ENCODE measurements around the gene R3HDM2.

The R3HDM2 gene

GRCh38 chr12:57470970-57471656 is 40.3 kb upstream of the R3HDM2 start:
- Histone ChIP-seq H3K36me3 (ENCODE audit: insufficient read depth, insufficient read length, low read length) (peaks cover 13% of the 10 kb centered on the region), H3K4me1 (ENCODE audit: insufficient read depth, insufficient read length) (peaks cover 2% of the 10 kb centered on the region), H3K9ac (ENCODE audit: insufficient read length, low read depth) (no peak overlapping the region), H3K27me3 (ENCODE audit: insufficient read depth, insufficient read length) (peaks cover 38% of the 10 kb centered on the region), H3K9me3 (ENCODE audit: insufficient read depth, low read length) (no peaks in the 10 kb centered on the region), H3K4me3 (ENCODE audit: insufficient read length, low read depth) (no peak overlapping the region)
- DNase-seq (ENCODE audit: low read depth, low spot score): no peak
- TF ChIP-seq YY1 (IDR thresholded peaks at IDR 0.05; ENCODE audit: insufficient read depth, insufficient read length) (no peak), SUZ12 (IDR thresholded peaks at IDR 0.05; ENCODE audit: extremely low read depth, insufficient read depth, insufficient read length) (no peak), ZNF274 (IDR thresholded peaks at IDR 0.05; ENCODE audit: low read depth, low read length) (no peak)

- H3K9me3 ChIP-seq (ENCODE audit: insufficient read depth, low read length): no peaks in the 10 kb centered on the region
- peaks cover 31% of the 10 kb centered on the region for H3K27me3 ChIP-seq (ENCODE audit: insufficient read depth, insufficient read length)
- no peak for DNase-seq (ENCODE audit: low read depth, low spot score)
- no peak for TF ChIP-seq ZNF274 (IDR thresholded peaks at IDR 0.05; ENCODE audit: low read depth, low read length)
- TF ChIP-seq SUZ12 (IDR thresholded peaks at IDR 0.05; ENCODE audit: extremely low read depth, insufficient read depth, insufficient read length): no peak
- TF ChIP-seq YY1 (IDR thresholded peaks at IDR 0.05; ENCODE audit: insufficient read depth, insufficient read length): no peak
- H3K9ac ChIP-seq (ENCODE audit: insufficient read length, low read depth): no peak overlapping the region
- H3K4me3 ChIP-seq (ENCODE audit: insufficient read length, low read depth): no peak overlapping the region
- H3K4me1 ChIP-seq (ENCODE audit: insufficient read depth, insufficient read length): no peaks in the 10 kb centered on the region
- peaks cover 20% of the 10 kb centered on the region for H3K36me3 ChIP-seq (ENCODE audit: insufficient read depth, insufficient read length, low read length)
Measured at GRCh38 chr12:57470286-57470969, 39.6 kb upstream of the R3HDM2 start.

GRCh38 chr12:57469296-57470164 is 38.7 kb upstream of the R3HDM2 start:
- DNase-seq (ENCODE audit: low read depth, low spot score): no peak
- Histone ChIP-seq H3K36me3 (ENCODE audit: insufficient read depth, insufficient read length, low read length) (peaks cover 24% of the 10 kb centered on the region), H3K4me1 (ENCODE audit: insufficient read depth, insufficient read length) (no peaks in the 10 kb centered on the region), H3K4me3 (ENCODE audit: insufficient read length, low read depth) (no peak overlapping the region), H3K9ac (ENCODE audit: insufficient read length, low read depth) (no peak overlapping the region), H3K9me3 (ENCODE audit: insufficient read depth, low read length) (no peaks in the 10 kb centered on the region), H3K27me3 (ENCODE audit: insufficient read depth, insufficient read length) (peaks cover 22% of the 10 kb centered on the region)
- TF ChIP-seq ZNF274 (IDR thresholded peaks at IDR 0.05; ENCODE audit: low read depth, low read length) (no peak), YY1 (IDR thresholded peaks at IDR 0.05; ENCODE audit: insufficient read depth, insufficient read length) (no peak), SUZ12 (IDR thresholded peaks at IDR 0.05; ENCODE audit: extremely low read depth, insufficient read depth, insufficient read length) (no peak)

GRCh38 chr12:57467915-57468314 is 37.1 kb upstream of the R3HDM2 start:
- no peak overlapping the region for H3K4me3 ChIP-seq (ENCODE audit: insufficient read length, low read depth)
- no peak overlapping the region for H3K9ac ChIP-seq (ENCODE audit: insufficient read length, low read depth)
- TF ChIP-seq YY1 (IDR thresholded peaks at IDR 0.05; ENCODE audit: insufficient read depth, insufficient read length) (no peak), SUZ12 (IDR thresholded peaks at IDR 0.05; ENCODE audit: extremely low read depth, insufficient read depth, insufficient read length) (no peak), ZNF274 (IDR thresholded peaks at IDR 0.05; ENCODE audit: low read depth, low read length) (no peak)
- H3K4me1 ChIP-seq (ENCODE audit: insufficient read depth, insufficient read length): peaks cover 4% of the 10 kb centered on the region
- H3K27me3 ChIP-seq (ENCODE audit: insufficient read depth, insufficient read length): peaks cover 8% of the 10 kb centered on the region
- no peaks in the 10 kb centered on the region for H3K9me3 ChIP-seq (ENCODE audit: insufficient read depth, low read length)
- no peak for DNase-seq (ENCODE audit: low read depth, low spot score)
- peaks cover 24% of the 10 kb centered on the region for H3K36me3 ChIP-seq (ENCODE audit: insufficient read depth, insufficient read length, low read length)

- Histone ChIP-seq H3K9ac (ENCODE audit: insufficient read length, low read depth) (no peak overlapping the region), H3K27me3 (ENCODE audit: insufficient read depth, insufficient read length) (peaks cover 2% of the 10 kb centered on the region), H3K4me1 (ENCODE audit: insufficient read depth, insufficient read length) (peaks cover 5% of the 10 kb centered on the region), H3K4me3 (ENCODE audit: insufficient read length, low read depth) (no peak overlapping the region), H3K9me3 (ENCODE audit: insufficient read depth, low read length) (no peaks in the 10 kb centered on the region), H3K36me3 (ENCODE audit: insufficient read depth, insufficient read length, low read length) (peaks cover 24% of the 10 kb centered on the region)
- TF ChIP-seq YY1 (IDR thresholded peaks at IDR 0.05; ENCODE audit: insufficient read depth, insufficient read length) (no peak), ZNF274 (IDR thresholded peaks at IDR 0.05; ENCODE audit: low read depth, low read length) (no peak), SUZ12 (IDR thresholded peaks at IDR 0.05; ENCODE audit: extremely low read depth, insufficient read depth, insufficient read length) (no peak)
- no peak for DNase-seq (ENCODE audit: low read depth, low spot score)
Measured at GRCh38 chr12:57467212-57467874, 36.5 kb upstream of the R3HDM2 start.

GRCh38 chr12:57465747-57466505 is 35.1 kb upstream of the R3HDM2 start:
- Histone ChIP-seq H3K9ac (ENCODE audit: insufficient read length, low read depth) (no peak overlapping the region), H3K36me3 (ENCODE audit: insufficient read depth, insufficient read length, low read length) (peaks cover 23% of the 10 kb centered on the region), H3K4me1 (ENCODE audit: insufficient read depth, insufficient read length) (peaks cover 5% of the 10 kb centered on the region), H3K27me3 (ENCODE audit: insufficient read depth, insufficient read length) (no peaks in the 10 kb centered on the region), H3K9me3 (ENCODE audit: insufficient read depth, low read length) (no peaks in the 10 kb centered on the region), H3K4me3 (ENCODE audit: insufficient read length, low read depth) (no peak overlapping the region)
- DNase-seq (ENCODE audit: low read depth, low spot score): no peak
- TF ChIP-seq SUZ12 (IDR thresholded peaks at IDR 0.05; ENCODE audit: extremely low read depth, insufficient read depth, insufficient read length) (no peak), ZNF274 (IDR thresholded peaks at IDR 0.05; ENCODE audit: low read depth, low read length) (no peak), YY1 (IDR thresholded peaks at IDR 0.05; ENCODE audit: insufficient read depth, insufficient read length) (no peak)
